ENCODE data around the gene KANK4. TPM values are rescaled to one million over a fixed set of nuclear protein-coding genes. Genes with fewer than 3 reads are reported as not detected.

KANK4 gene
- total and polyA plus RNA-seq, 2 of the 8 experiments (the other 6 are each of a cell fraction or from before 2014, with no cell fraction given), result 0.22 to 0.26 TPM

DNA sequence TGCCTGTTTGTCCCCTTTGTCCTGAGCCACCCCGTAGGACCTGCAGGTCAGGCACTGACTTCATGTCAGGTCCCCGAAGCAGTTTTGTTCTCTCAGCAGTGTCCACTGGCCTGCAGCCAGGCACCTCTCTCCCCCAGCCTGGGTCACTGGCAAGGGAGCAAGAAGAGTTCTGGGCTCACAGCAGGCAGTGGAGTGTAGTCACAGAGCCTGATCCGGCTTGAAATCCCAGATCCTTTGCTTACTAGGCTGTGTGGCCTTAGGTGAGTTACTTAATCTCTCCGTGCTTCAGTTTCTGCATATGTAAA, 90.4 kb downstream of the KANK4 start (continued):
- TF ChIP-seq, protein P1, sequence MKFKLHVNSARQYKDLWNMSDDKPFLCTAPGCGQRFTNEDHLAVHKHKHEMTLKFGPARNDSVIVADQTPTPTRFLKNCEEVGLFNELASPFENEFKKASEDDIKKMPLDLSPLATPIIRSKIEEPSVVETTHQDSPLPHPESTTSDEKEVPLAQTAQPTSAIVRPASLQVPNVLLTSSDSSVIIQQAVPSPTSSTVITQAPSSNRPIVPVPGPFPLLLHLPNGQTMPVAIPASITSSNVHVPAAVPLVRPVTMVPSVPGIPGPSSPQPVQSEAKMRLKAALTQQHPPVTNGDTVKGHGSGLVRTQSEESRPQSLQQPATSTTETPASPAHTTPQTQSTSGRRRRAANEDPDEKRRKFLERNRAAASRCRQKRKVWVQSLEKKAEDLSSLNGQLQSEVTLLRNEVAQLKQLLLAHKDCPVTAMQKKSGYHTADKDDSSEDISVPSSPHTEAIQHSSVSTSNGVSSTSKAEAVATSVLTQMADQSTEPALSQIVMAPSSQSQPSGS (IDR thresholded peaks at IDR 0.05; ENCODE audit: low read length), result no peak

Measured in H1 (cell line).